ENCODE data around the gene KDM1B.

KDM1B gene

DNA sequence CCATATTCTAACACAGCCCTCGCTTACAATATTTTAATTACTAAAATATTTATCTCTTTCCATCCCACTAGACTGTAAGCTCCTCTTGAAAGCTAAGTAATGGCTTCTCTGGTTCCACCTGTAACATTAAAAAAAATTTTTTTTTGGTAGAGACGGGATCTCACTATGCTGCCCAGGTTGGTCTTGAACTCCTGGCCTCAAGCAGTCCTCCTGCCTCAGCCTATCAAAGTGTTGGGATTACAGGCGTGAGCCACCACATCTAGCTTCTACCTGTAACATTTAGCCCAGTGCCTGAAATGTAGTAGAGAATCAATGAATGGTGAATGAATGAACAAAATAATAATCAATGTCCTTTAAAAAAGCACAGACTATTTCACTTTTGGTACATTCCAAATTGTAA lies 80.3 kb downstream of the KDM1B start:
- no peak for DNase-seq

DNA sequence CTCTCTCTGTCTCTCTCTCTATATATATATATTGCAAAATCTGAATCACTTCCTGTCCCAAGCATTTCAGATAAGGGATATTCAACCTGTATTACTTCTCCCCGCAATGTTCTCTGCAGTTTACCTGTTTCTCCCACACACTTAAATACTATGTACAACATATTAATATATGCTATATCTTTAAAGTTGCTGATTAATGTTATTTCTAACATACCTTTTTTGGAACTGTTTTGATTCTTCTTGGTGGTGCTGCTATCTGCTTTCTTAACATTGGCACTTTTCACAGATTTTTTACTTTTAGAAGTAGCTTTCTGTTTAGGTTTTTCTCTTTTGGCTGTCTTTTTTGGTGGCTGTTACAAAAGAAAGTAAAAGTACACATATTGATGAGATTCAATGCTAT lies 81.9 kb downstream of the KDM1B start:
- DNase-seq: no peak

DNA sequence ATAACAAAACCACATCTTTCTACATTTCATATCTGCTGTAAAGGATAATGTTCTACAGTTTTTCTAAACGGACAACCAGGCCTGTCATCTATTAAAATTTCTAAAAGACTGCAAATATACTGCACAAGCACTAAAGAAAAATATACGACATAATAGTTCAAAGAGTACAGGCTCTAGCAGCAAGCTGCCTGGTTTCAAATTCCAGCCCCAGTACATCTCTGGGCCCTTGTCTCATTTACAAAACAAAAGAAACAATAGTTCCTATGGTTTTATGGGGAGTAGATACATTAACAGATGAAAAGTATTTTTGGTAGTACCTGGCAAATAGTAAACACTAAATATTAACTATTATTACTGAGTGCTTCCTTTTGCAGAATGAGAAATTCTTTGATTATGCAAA lies 85.0 kb downstream of the KDM1B start:
- DNase-seq: no peak

DNA sequence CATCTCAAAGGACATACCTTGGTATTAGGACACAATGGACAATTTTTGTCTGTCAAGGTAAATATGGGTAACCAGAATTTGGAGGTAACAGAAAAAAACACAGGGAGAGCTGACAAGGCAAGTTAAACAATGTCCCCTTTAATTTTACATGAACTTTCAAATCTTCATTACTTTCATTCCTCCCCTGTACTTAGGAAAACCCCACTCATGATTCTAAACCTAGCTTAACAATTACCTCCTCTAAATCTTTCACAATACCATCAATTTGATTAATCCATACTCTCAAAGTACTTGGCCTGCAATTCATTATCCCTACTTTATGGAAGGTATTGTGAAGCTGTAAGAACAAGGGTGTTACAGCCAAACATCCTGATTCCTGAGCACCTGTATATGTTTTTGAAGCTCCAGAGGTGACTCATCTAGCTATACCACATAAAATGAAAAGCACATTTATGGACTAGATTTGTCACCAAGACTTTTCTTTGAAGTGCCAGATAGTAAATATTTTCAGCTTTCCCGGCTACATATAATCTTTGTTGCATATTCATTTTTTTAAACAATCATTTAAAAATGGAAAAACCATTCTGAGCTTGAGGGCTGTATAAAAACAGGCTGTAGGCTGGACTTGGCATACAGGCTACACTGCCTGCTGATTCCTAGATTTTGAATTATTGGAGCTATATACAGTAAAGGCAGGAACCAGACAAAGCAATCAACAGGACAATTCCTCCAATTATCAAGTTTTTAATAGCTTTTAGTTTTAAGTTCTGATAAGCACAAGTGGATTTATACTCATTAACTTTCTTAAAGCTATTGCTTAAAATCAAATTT lies 86.2 kb downstream of the KDM1B start:
- DNase-seq: no peak

DNA sequence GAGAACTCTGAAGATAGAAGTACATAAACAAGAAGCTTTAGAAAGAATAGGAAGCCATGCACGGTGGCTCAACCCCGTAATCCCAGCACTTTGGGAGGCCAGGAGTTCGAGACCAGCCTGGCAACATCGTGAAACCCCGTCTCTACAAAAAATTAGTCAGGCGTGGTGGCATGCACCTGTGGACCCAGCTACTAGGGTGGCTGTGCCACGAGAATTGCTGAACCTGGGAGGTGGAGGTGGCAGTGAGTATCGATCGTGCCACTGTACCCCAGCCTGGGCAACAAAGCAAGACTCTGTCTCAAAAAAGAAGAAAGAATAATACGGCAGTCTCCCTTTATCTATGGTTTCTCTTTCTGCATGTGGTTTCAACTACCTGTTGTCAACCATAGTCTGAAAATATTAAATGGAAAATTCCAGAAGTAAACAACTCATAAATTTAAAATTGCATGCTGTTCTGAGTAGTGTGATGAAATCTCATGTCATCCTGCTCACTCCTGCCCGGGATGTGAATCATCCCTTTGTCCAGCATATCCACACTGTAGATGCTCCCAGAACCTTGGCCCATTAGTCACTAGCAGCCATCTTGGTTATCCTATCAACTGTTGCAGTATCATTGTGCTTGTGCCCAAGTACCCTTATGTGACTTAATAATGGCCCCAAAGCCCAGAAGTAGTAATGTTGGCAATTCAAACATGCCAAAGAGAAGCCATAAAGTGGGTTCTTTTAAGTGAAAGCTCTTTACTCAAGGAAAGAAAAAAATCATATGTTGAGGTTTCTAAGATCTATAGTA lies 87.0 kb downstream of the KDM1B start:
- DNase-seq: no peak

DNA sequence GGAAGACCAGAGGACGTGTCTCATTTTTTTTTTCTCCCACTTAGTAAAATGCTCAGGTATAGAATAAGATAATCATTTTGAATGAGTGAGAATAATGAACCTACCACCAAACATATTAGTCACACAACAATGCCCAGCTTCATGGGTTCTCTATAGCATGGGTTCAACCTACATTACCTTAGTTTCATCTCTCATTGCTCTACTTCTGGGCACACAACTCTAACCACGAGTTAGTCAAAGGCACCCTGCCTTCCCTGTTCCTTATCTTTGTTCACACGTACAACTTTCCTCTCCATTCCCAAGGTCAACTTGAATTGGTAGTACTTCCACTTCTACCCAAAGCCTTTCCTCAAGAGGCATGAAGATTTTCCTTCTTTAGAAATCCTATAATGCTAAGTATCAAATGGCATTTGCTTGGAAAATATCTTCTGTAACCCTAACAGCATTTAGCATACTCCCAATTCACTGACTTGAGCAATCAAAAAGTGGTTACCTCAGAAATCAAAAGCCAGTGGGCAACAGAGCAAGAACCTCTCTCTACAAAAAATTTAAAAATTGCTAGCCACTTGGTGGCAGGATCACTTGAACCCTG lies 88.2 kb downstream of the KDM1B start:
- DNase-seq: no peak

DNA sequence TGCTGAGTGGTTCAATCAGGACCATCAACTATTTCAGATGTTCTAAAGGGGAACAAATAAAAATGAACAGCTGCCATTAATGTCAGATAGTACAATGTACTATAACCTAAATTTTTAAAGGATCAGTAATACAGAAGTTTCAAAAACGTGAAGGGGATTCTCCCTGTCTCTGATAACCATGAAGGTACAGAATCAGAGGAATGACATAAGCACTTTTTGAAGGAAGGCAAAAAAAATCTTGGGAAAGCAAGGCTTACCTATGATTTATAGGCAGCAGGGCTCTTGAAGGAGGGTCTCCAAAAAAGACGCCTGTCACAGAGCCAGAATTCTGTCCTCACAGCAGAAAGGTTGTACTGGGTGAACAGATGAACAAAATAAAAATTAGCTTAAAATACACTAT lies 89.0 kb downstream of the KDM1B start:
- DNase-seq: no peak

DNA sequence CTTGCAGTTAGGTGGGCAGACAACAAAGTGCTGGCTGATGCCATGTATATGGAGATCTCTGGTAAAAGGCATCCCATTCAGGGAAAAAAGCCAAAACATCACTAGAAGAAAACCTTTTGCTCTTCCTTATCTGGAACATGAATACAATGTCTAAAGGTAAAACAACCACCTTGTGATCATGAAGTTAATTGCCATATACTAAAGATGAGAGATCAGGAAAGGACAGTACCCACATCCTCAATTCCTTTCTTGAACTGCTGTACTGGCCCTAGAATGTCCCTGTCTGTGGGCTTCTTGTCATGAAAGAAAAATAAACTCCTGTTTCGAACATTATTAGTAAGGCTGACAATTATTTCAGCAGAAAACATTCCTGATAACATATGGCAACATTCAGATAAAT lies 89.9 kb downstream of the KDM1B start:
- no peak for DNase-seq

DNA sequence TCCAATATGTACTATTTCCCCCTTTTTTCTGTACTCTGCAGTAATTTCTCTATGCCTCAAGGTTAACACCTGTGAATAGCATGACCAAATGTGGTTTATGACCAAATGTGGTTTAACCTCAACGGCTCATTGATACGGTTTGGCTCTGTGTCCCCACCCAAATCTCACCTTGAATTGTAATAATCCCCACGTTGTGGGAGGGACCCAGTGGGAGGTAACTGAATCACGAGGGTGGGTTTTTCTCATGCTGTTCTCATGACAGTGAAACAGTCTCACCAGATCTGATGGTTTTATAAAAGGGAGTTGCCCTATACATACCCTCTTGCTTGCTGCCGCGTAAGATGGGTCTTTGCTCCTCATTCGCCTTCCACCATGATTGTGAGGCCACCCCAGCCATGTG lies 90.4 kb downstream of the KDM1B start:
- no peak for DNase-seq

DNA sequence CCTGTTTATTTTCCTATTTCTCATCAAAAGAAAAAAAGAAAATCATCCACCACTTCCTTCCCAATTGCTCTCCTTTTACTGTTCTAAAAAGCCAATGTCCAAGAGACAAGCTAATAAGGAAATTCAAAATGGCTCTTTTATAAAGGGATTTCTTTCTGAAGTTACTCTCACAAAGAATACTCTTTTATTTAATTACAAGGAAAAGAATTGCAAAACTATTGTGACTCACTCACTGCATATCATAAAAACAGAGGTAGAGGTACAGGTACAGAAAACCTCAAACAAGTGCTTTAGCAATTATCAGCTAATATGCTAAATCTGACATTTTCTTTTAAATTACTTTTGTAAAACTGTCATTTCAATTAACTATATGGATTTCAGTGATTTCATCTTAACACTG lies 91.0 kb downstream of the KDM1B start:
- no peak for DNase-seq

DNA sequence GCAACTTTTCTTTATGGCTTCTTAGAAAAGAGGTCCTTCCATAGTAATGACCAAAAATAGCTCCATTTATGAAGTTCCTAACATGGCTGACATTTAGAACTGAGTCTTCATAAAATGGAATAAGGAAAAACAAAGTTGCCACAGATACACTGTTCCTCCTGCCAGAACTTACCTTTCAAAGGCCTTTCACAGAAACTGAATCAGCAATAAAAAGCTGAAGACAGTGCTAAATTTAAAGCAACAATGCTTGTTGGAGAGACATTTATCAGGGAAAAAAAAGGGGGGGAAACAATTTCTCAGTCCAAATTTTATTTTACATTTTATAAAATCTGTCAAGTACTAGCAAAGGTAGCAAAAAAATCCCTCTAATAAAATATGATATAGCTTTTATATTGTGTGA lies 91.8 kb downstream of the KDM1B start:
- DNase-seq: no peak

DNA sequence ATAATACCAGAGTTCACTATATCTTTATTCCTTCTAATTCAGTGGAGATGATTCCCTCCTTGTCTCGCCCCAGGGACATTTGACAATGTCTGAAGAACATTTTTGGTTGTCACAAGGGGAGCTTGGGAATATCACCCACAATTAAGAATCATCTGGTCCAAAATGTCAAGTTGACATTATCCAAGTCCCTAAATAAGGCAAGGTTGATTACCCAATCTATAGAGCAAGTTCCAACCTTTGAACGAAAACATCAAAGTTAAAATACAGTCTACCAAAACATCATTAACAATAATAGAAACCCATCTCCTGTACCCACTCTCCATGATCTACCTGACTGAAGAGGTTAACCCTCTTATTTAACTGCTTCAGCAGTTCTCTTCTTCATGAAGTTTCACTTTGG lies 93.5 kb downstream of the KDM1B start:
- no peak for DNase-seq

DNA sequence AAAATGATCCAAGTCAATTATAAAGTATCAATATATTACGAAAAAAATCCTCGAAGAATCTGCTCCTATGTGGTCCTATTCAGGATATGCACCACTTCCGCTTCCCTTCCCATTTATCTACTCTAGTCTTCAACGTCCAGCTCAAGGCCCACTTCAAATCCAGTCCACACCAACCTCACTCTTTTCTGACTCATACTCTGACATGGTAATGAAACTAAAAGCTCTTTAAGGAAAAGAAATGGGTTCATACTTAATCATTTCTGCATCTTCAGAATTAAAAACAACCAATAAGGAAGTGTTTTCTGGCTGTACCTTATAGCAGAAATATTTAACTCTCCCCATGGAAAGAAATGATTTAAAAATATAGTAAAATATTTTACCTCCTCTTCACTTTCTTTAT lies 94.0 kb downstream of the KDM1B start:
- DNase-seq: no peak

DNA sequence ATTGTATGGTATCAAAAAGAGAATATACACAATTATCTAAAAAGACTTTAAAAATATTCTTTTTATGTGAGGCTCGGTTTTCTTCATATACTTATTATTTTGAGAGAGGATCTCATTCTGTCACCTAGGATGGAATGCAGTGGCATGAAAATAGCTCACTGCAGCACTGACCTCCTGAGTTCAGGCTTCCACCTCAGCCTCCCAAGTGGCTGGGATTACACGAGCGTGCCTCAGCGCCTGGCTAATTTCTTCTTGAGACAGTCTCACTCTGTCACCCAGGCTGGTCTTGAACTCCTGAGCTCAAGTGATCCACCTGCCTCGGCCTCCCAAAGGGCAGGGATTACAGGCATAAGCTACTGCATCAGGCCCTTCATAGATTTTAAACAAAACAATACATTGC lies 98.4 kb downstream of the KDM1B start:
- no peak for DNase-seq

DNA sequence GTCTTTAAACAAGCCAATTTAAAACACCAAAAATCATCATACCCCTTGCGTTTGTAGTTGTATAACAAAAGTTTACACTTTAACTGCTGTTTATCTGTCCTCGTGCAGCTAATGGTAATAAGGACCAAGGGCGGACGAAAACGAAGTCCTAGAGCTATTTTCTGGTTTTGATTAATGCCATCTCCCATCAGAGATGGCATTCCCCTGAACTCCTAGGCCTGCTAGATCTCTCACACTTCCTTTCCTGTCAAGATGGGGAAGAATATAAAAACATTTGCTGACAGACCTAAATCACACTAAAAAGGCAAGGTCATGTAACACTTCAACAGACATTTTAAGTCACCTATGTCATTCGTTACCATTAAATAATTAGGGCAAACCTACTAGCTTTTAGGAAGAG lies 99.6 kb downstream of the KDM1B start:
- DNase-seq: no peak

DNA sequence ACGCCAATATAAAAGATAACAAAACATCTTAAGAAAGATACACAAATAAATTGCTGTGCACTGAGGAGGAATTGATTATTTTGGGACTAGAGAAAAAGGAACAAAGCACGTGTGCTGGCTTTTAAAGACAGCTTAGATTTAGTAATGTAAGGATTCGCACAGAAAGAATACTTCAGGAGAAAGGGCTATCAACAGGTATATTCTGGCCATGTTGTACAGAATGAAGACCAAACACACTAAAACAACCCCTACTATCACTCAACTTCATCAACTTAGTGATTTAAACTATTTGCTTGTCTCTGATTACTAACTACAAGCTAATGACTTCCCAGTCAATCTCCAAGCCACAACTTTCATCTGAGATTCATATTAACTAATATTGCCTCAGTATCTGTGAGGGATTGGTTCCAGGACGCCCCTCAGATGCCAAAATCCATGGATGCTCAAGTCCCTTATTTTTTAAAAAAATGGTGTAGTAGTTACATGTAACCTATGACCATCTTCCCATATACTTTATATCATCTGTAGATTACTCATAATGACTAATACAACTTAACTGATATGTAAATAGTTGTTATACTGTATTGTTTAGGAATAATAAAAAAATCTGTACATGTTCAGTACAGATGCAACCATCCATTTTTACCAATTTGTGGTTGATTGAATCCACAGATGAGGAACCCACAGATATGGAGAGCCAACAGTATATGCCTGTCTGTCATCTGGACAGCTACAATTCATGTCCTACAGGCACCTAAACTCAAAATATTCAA lies 104.6 kb downstream of the KDM1B start:
- DNase-seq: no peak

DNA sequence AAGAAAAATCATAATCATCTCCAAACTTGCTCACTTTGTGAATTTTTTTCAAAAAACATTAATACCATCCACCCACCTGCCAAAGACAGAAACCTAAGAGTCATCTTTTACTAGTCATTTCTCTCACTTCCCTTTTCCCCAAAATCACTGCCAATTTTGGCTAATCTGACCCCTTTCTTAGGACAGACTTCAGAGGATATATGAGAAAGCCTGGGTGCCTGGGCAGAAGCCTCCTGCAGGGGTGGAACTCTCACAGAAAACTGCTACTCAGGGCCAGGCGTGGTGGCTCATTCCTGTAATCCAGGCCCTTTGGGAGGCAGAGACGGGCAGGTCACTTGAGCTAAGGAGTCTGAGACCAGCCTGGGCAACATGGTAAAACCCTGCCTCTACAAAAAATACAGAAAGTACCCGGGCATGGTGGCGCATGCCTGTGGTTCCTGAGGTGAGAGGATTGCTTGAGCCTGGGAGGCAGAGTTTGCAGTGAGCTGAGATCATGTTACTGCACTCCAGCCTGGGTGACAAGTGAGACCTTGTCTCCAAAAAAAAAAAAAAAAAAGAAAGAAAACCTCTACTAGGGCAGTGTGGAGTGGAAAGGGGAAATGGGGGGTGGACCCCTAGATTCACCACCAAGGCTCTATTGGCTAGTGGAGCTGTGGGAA lies 105.4 kb downstream of the KDM1B start:
- no peak for DNase-seq

DNA sequence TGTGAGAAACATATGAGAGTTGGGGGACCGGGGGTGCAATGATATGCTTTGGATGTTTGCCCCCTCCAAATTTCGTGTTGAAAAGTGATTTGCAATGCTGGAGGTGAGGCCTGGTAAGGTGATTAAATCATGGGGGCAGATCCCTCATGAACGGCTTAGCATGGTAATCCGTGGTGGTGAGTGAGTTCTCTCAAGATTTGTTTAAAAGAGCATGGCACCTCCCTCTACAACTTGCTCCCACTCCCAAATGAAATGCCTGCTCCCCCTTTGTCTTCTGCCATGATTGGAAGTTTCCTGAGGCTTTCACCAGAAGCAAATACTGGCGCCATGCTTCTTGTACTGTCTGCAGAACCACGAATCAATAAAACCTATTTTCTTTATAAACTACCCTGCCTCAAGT lies 106.7 kb downstream of the KDM1B start:
- DNase-seq: no peak

DNA sequence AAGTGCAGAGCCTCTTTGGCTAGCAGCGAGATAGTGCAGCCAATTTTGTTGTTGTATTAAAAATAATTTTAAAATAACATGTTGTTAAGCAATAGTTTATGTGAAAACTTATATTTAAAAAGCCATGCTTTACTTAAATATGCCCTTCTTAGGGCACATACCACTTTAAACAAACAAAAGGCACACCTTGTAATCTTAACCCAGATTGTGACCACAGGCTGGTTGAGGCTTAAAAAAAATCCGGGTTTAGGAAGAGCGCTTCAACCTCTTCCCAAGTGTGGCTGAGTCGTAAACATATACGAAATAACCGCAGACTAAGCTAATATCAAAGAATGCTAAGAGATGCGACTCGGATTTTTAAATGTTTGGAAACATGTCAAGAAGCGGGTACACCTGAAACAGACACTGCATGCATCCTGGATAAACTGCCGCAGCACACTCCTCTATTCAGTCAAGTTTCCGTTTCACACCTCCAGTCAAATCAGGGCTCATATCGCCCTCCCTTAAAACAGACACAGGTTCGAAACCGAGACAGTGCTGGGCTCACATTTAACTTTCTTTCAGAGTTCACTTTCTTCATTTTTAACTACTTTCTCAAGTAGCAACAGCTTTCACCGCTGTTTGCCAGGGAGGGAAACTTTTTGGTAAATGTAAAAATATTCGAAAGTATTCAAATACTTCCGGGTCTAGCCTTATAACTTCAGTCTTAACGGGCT lies 107.6 kb downstream of the KDM1B start:
- no peak for DNase-seq

DNA sequence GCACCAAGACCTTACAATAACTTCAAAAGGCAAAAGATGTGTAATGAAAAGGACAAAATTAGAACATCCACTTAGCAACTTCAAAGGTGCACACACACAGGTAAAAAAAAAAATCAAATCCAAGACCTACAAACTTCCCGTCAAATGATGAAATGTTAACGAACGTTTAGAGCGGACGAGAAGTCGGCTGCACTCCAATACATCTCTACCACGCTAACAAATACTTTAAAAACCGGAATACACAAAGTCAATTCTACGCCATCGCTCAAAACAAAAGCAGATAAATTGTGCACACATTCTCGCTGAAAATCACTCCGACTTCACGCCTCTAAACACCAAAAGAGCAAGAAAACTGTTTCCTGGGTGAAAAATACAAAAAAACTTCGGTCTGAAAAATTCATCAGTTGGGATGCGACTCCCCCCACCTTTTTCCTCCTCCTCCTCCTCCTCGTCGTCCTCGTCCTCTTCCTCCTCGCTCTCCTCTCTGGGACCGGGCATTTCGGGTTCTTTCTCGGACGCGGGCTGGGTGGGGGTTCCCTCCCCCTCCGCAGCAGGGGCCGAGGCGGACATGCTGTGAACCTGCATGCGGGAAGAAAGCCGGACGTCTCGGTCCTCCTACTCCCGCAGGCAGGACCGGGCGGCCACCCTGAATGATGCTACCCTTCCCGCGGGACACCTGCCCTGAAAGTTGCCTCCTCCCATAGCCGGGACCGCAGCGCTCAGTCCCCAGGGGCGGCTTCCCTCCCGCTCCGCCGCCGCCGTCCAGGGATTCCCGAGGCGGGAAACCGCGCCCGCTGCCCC lies 108.4 kb downstream of the KDM1B start:
- DNase-seq: peak in 1 of 2 experiments; percentile 55

All from NCI-H446 (cell line).